ENCODE results near the gene LZTR1.

DNA sequence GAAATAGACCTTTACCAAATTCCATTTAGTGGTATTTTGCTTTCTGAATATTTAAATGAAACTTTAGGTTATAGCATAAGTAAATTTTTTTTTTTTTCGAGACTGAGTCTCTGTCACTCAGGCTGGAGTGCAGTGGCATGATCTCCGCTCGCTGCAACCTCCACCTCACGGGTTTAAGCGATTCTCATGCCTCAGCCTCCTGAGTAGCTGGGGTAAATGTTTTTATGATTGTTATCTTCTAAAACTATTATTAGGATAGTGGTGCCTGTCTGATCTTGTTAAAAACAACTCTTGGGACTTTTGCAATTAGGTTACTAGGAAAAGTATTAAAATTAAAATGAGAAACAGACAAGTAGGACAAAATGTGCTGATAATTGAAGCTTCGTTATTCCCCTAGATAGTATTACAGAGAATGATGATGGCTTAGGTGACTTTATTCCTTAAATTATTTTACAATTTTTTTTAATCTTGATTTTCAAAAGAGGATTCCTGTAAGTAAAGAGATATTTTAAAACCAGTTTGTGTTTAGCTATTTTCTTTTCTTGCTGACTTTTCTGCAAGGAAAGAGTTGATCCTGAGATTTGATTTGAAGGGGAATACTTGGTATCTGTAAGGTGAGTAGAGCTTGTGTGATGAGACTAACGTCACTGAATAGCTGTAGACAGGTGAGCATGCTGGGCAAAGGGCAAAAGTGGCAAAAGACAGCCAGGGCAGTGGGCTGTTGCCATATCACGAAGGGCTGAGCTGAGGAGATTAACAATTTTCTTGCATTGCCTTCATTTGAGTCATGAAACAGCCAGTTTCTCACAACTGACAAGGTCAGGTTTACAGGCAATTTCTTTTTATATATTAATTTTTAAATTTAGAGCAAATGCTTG is 44.1 kb upstream of the LZTR1 start:
- TF ChIP-seq POLR2A (IDR thresholded peaks at IDR 0.05) (no peak), CTCF (IDR thresholded peaks at IDR 0.05 in 8 of 11, conservative IDR thresholded peaks at IDR 0.05 in 3 of 11) (no peak)

All from spleen (tissue), 7 donors.